GM12878 (cell line): Measurements from ENCODE around the gene MYCN. TPM values are rescaled to one million over a fixed set of nuclear protein-coding genes. Genes with fewer than 3 reads are reported as not detected.

Experiments
- ATAC-seq: fragments of 200-7000 bp; cut with Tn5 transposase; 3 replicates; pipeline ENCODE4 v1.9.1; 2020; ENCODE audit warnings: mild to moderate bottlenecking, moderate library complexity
- Bru-seq: library from RNA; stranded (reverse); fragments of 400-500 nt; gene quantifications from one replicate; lab custom pipeline; 2021; lab: Mats Ljungman, UMichigan
- BruChase-seq, 2 experiments: library from RNA; stranded (reverse); fragments of 400-500 nt; gene quantifications; one replicate each; lab custom pipeline; 2021; lab: Mats Ljungman, UMichigan
- BruUV-seq: library from RNA; stranded (reverse); fragments of 400-500 nt; replicated peaks from 2 replicates; lab custom pipeline; 2021; lab: Mats Ljungman, UMichigan
- CTCF ChIA-PET: fragments of 300-600 bp; sonication (Branson Sonifier 250); formaldehyde crosslinking; extraction: SDS; loops from one replicate; lab custom pipeline; 2021; ENCODE audit warnings: inconsistent platforms; lab: Yijun Ruan, JAX
- POLR2A ChIA-PET: fragments of 350-600 bp; formaldehyde crosslinking; extraction: SDS; loops from one replicate; lab custom pipeline; 2021; ENCODE audit warnings: inconsistent platforms; lab: Charles Lee
- RAD21 ChIA-PET: fragments of 300-600 bp; sonication (Branson Sonifier 250); formaldehyde crosslinking; loops from one replicate; lab custom pipeline; 2023; ENCODE audit warnings: antibody characterized with exemption; ENCODE audit not compliant: unreplicated experiment; lab: Charles Lee
- SMC1A ChIA-PET: fragments of 300-600 bp; sonication (Branson Sonifier 250); formaldehyde crosslinking; loops from one replicate; lab custom pipeline; 2023; ENCODE audit not compliant: unreplicated experiment, uncharacterized antibody; lab: Charles Lee
- DNase-seq: peaks from one replicate; pipeline ENCODE4 v3.0.0-alpha.2; 2011; ENCODE audit warnings: low read depth, low spot score
- FAIRE-seq: peaks from 3 replicates; lab custom pipeline; 2011; peaks lifted over from hg19 to GRCh38; lab: Jason Lieb, UNC
- H2AFZ ChIP-seq: 2 replicates; pipeline ENCODE4 v1.6.0; 2011; ENCODE audit warnings: low read depth, low read length, control low read depth; ENCODE audit not compliant: control insufficient read depth
- H3K27ac ChIP-seq: 2 replicates; pipeline ENCODE4 v1.5.1; 2011; ENCODE audit warnings: control low read depth; ENCODE audit not compliant: control insufficient read depth, insufficient read depth
- H3K27me3 ChIP-seq, 2 experiments: replicated peaks in 1 of 2; 2 replicates each; pipeline versions ENCODE4 v1.6.0 to v1.6.1; 2011; ENCODE audit warnings: low read length in 1 of 2; ENCODE audit not compliant: control insufficient read depth in 2 of 2, insufficient read depth in 2 of 2
- H3K36me3 ChIP-seq, 2 experiments: 2 replicates each; pipeline ENCODE4 v1.5.1; 2011; ENCODE audit warnings: low read length in 1 of 2; ENCODE audit not compliant: control insufficient read depth in 2 of 2, insufficient read depth in 2 of 2
- H3K4me1 ChIP-seq: 2 replicates; pipeline ENCODE4 v1.6.1; 2011; ENCODE audit warnings: mild to moderate bottlenecking, low read length, moderate library complexity, mixed read lengths; ENCODE audit not compliant: control insufficient read depth, insufficient read depth
- H3K4me2 ChIP-seq: 2 replicates; pipeline ENCODE4 v1.6.0; 2011; ENCODE audit warnings: control low read depth; ENCODE audit not compliant: control insufficient read depth, insufficient read depth
- H3K4me3 ChIP-seq: fragments of 200-600 bp; sonication (generic); 2 replicates; pipeline ENCODE4 v1.5.1; 2016
- H3K79me2 ChIP-seq: 2 replicates; pipeline ENCODE4 v1.6.0; 2011; ENCODE audit warnings: low read length; ENCODE audit not compliant: control insufficient read depth, insufficient read depth
- H3K9ac ChIP-seq: 2 replicates; pipeline ENCODE4 v1.8.0; 2011; ENCODE audit warnings: low read length, control low read depth, mixed read lengths; ENCODE audit not compliant: control insufficient read depth, insufficient read depth
- H3K9me3 ChIP-seq: replicated peaks from 3 replicates; pipeline ENCODE4 v1.5.1; 2011; ENCODE audit warnings: mild to moderate bottlenecking, low read length; ENCODE audit not compliant: control insufficient read depth, insufficient read depth
- H4K20me1 ChIP-seq: 2 replicates; pipeline ENCODE4 v1.6.0; 2011; ENCODE audit not compliant: control insufficient read depth, insufficient read depth
- FOXM1 ChIP-seq: IDR thresholded peaks from 2 replicates; pipeline ENCODE4 v1.6.1; 2012; ENCODE audit warnings: low read depth, mild to moderate bottlenecking, inconsistent platforms, low read length, moderate library complexity
- RAD21 ChIP-seq: IDR thresholded peaks from 2 replicates; pipeline ENCODE4 v1.6.1; 2011; ENCODE audit warnings: mild to moderate bottlenecking, low read depth, low read length, moderate library complexity; ENCODE audit not compliant: insufficient read depth
- SMC3 ChIP-seq: IDR thresholded peaks from 2 replicates; pipeline ENCODE4 v1.6.1; 2011; ENCODE audit warnings: low read length, improper control_type of control experiment, borderline replicate concordance
- WGBS: methylation state at CpG from one replicate; pipeline ENCODE4 v1.1.6; 2016; ENCODE audit warnings: low lambda C conversion rate; ENCODE audit not compliant: insufficient replicate concordance, insufficient coverage; ENCODE audit errors: missing lambda C conversion rate; 5-methylcytosine and 5-hydroxymethylcytosine counted together
- in situ Hi-C: fragments of 300-500 bp; cut with MboI; formaldehyde crosslinking; loops from 9 replicates; pipeline ENCODE4 v1.14.3; 2018; ENCODE audit warnings: mixed read lengths
- intact Hi-C: fragments of 100-400 bp; cut with micrococcal nuclease; formaldehyde crosslinking; loops from one replicate; pipeline ENCODE4 v1.14.2; 2022; ENCODE audit not compliant: unreplicated experiment
- long read RNA-seq, 2 experiments: library from polyadenylated mRNA; unstranded; transcript quantifications; one replicate each; pipeline ENCODE4 v2.0.0, GENCODE V29; 2019 to 2020
- polyA minus RNA-seq, 3 experiments: library from RNA; depleted of rRNA, polyadenylated mRNA; stranded (reverse); fragments of >200 nt; gene quantifications; 2 replicates each; pipeline ENCODE4 v1.2.3, GENCODE V29; 2011
- polyA plus RNA-seq, 11 experiments: library from polyadenylated mRNA; depleted of rRNA in 4 of 11; unstranded in 6 of 11; stranded (reverse) in 5 of 11; fragments of >200 nt; fragmentation: Nextera tagmentation in 4 of 11; fragmentation: Illumina TruSeq in 1 of 11; extraction: Ambion mirVana in 4 of 11; extraction: Trizol in 1 of 11; gene quantifications; 1 replicate in 1 of 11; 2 replicates in 10 of 11; pipeline versions ENCODE4 v1.2.1 to v1.2.3, GENCODE V29; 2011 to 2016; ENCODE audit warnings: inconsistent platforms in 2 of 11, missing spikeins in 2 of 11, low read depth in 1 of 11
- total RNA-seq, 4 experiments: library from RNA; depleted of rRNA in 3 of 4; stranded (reverse); fragments of >200 nt in 3 of 4; fragmentation: Illumina TruSeq in 1 of 4; extraction: Trizol in 1 of 4; gene quantifications; 2 replicates each; pipeline versions ENCODE4 v1.2.1 to v1.2.3, GENCODE V29; 2013 to 2021
- TF ChIP-seq, protein P1 (sequence below): fragments of 450-650 bp; IDR thresholded peaks from 2 replicates; pipeline ENCODE4 v1.6.1; 2014; ENCODE audit warnings: mild to moderate bottlenecking
- TF ChIP-seq, protein P2 (sequence below), 3 experiments: IDR thresholded peaks in 2 of 3; conservative IDR thresholded peaks in 1 of 3; 2 replicates each; pipeline ENCODE4 v1.5.1; 2011; ENCODE audit warnings: low read depth in 3 of 3, low read length in 3 of 3, mild to moderate bottlenecking in 3 of 3, control low read depth in 2 of 3, moderate library complexity in 2 of 3, inconsistent platforms in 1 of 3, mixed read lengths in 1 of 3; ENCODE audit not compliant: control insufficient read depth in 2 of 3, insufficient read depth in 1 of 3; ENCODE audit errors: extremely low read depth in 1 of 3

The MYCN gene
- not detected in 2 replicates for total RNA-seq (2013; cell fraction: nucleolus; rRNA removed)
- total RNA-seq (2014; rRNA removed), result not detected in 2 replicates
- total RNA-seq (2014; rRNA removed; fragmentation: Illumina TruSeq; extraction: Trizol), result not detected in 2 replicates
- total RNA-seq (2021), result not detected in 2 replicates
- polyA plus RNA-seq (2011; ENCODE audit: low read depth), result not detected
- not detected in 2 replicates for polyA plus RNA-seq (2011; rRNA removed)
- not detected in 2 replicates for polyA plus RNA-seq (2011; cell fraction: cytosol; rRNA removed)
- not detected in 2 replicates for polyA plus RNA-seq (2011; cell fraction: nucleus; rRNA removed)
- not detected in 2 replicates for polyA plus RNA-seq (2012)
- polyA plus RNA-seq (2014; fragmentation: Illumina TruSeq; extraction: Trizol), result not detected in 2 replicates
- not detected for polyA plus RNA-seq (2014; fragmentation: Nextera tagmentation; extraction: Ambion mirVana)
- polyA plus RNA-seq (2014; rRNA removed), result not detected in 2 replicates
- polyA plus RNA-seq (2016; fragmentation: Nextera tagmentation; extraction: Ambion mirVana), result not detected
- not detected in 2 replicates for polyA minus RNA-seq (2011; rRNA and poly(A)+ RNA removed)
- not detected in 2 replicates for polyA minus RNA-seq (2011; cell fraction: cytosol; rRNA and poly(A)+ RNA removed)
- polyA minus RNA-seq (2011; cell fraction: nucleus; rRNA and poly(A)+ RNA removed), result not detected in 2 replicates
- Bru-seq, nascent RNA, result percentile 20 among the genes with signal in this experiment
- not detected for BruChase-seq, experiment 1, labeled RNA remaining after a 6-hour chase
- percentile 18 among the genes with signal in this experiment for BruChase-seq, experiment 2, labeled RNA remaining after a 2-hour chase
- long read RNA-seq, experiment 1, result 0 reads
- long read RNA-seq, experiment 2, result 0 reads

DNA sequence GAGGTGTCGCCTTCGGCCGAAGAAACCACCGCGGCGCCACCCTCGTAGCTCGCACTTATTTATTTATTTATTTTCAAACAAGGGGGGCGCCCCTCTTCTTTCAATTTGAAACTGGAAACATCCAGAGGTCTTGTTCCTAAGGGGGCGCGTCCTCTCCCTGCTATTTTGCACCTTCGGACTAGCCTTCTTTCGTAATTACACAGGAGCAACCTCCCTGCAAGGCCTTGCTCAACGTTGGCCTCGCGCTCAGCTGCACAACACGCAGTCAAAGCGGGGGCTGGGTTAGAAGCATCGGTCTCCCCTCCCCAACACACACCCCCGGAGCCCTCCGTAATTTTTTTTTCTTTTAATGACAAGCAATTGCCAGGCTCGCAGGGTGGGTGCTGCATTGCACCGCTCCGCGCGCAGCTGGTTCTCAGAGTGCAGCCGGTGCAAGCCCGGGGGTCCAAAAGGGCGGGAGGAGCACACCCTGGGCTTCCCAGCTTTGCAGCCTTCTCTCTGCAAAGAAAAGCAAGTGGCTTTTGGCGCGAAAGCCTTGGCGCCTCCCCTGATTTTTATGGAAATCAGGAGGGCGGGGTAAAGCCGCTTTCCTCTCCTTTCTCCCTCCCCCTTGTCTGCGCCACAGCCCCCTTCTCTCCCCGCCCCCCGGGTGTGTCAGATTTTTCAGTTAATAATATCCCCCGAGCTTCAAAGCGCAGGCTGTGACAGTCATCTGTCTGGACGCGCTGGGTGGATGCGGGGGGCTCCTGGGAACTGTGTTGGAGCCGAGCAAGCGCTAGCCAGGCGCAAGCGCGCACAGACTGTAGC lies at the start of gene MYCN:
MYCN (plus strand) TSS at position 697 of the 807 bp plus-strand sequence. CDS start 1,515 bp downstream, outside the sequence.
- H3K4me2 ChIP-seq, result no peak within 1 kb of the TSS
- no peak for FAIRE-seq
- 7% methylated on average over 36 of the region's 47 CpGs for WGBS

More for the DNA sequence above, at the start of gene MYCN:
- Histone ChIP-seq H3K9ac (no peak within 1 kb of the TSS), H3K27ac (no peak within 1 kb of the TSS), H3K36me3 (no peaks in the 10 kb centered on the region), H3K4me1 (no peaks in the 10 kb centered on the region), H3K9me3 (no peaks in the 10 kb centered on the region), H4K20me1 (no peaks in the 10 kb centered on the region), H2AFZ (no peak within 1 kb of the TSS), H3K4me3 (no peak within 1 kb of the TSS), H3K79me2 (no peaks in the 10 kb centered on the region), H3K27me3 (peaks cover 12 to 14% of the 10 kb centered on the region in 2 experiments)
- in situ Hi-C loops, result loop anchor here (5.0 to 25.0 kb wide), 2 partner anchors 672 to 822 kb away; no protein-coding TSS in a partner anchor
- RAD21 ChIA-PET, result interaction anchor here (1.1 kb wide), 2 partner anchors 342 to 348 kb away, joined by 3 to 5 read pairs; no protein-coding TSS in a partner anchor
- TF ChIP-seq, protein P1, sequence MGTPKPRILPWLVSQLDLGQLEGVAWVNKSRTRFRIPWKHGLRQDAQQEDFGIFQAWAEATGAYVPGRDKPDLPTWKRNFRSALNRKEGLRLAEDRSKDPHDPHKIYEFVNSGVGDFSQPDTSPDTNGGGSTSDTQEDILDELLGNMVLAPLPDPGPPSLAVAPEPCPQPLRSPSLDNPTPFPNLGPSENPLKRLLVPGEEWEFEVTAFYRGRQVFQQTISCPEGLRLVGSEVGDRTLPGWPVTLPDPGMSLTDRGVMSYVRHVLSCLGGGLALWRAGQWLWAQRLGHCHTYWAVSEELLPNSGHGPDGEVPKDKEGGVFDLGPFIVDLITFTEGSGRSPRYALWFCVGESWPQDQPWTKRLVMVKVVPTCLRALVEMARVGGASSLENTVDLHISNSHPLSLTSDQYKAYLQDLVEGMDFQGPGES, result no peak
- TF ChIP-seq, protein P2, sequence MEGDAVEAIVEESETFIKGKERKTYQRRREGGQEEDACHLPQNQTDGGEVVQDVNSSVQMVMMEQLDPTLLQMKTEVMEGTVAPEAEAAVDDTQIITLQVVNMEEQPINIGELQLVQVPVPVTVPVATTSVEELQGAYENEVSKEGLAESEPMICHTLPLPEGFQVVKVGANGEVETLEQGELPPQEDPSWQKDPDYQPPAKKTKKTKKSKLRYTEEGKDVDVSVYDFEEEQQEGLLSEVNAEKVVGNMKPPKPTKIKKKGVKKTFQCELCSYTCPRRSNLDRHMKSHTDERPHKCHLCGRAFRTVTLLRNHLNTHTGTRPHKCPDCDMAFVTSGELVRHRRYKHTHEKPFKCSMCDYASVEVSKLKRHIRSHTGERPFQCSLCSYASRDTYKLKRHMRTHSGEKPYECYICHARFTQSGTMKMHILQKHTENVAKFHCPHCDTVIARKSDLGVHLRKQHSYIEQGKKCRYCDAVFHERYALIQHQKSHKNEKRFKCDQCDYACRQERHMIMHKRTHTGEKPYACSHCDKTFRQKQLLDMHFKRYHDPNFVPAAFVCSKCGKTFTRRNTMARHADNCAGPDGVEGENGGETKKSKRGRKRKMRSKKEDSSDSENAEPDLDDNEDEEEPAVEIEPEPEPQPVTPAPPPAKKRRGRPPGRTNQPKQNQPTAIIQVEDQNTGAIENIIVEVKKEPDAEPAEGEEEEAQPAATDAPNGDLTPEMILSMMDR (IDR thresholded peaks at IDR 0.05 in 2 of 3, conservative IDR thresholded peaks at IDR 0.05 in 1 of 3; ENCODE audit: control insufficient read depth in 2 of 3, extremely low read depth in 1 of 3, insufficient read depth in 1 of 3, low read depth in 3 of 3, low read length in 3 of 3), result peak in 1 of 3 experiments; percentile 45; a peak in 3 of 6 replicates
- TF ChIP-seq RAD21 (peak; percentile 74), SMC3 (peak; percentile 50; the same call in 1 of the 2 replicates), FOXM1 (no peak)
- SMC1A ChIA-PET, result interaction anchor here (0.7 kb wide), 1 partner anchor 339 kb away, joined by 4 read pairs; no protein-coding TSS in a partner anchor
- no peak for DNase-seq
- no TSS peak for BruUV-seq
- no peak for ATAC-seq
- POLR2A ChIA-PET, result no interaction called here
- intact Hi-C loops, result loop anchor here (1.0 to 2.0 kb wide), 3 partner anchors 303 to 669 kb away; no protein-coding TSS in a partner anchor
- CTCF ChIA-PET, result interaction anchor here (1.0 to 1.2 kb wide), 6 partner anchors 9 to 567 kb away, joined by 3 to 6 read pairs (median 3); no protein-coding TSS in a partner anchor
